GF-D8 (cell line): ENCODE data around the gene CD164L2.

Experiments used
- DNase-seq: peaks from one replicate; lab custom pipeline; 2025; lab: John Stamatoyannopoulos, UW

CD164L2 gene

GRCh38 chr1:27405074-27405473 lies 21.9 kb upstream of the CD164L2 start:
- DNase-seq: no peak

GRCh38 chr1:27403931-27404330 lies 20.8 kb upstream of the CD164L2 start:
- DNase-seq: no peak

- peak; percentile 78 for DNase-seq
Observed at GRCh38 chr1:27403065-27403726, 20.1 kb upstream of the CD164L2 start.

- DNase-seq: peak; percentile 69
Observed at GRCh38 chr1:27402349-27402754, 19.2 kb upstream of the CD164L2 start.

- no peak for DNase-seq
Observed at GRCh38 chr1:27400963-27401341, 17.8 kb upstream of the CD164L2 start.

GRCh38 chr1:27400082-27400962 lies 17.2 kb upstream of the CD164L2 start:
- DNase-seq: no peak

GRCh38 chr1:27399251-27400025 lies 16.3 kb upstream of the CD164L2 start:
- DNase-seq: no peak

- no peak for DNase-seq
Observed at GRCh38 chr1:27398405-27399149, 15.4 kb upstream of the CD164L2 start.

- DNase-seq: no peak
Observed at GRCh38 chr1:27397749-27398148, 14.6 kb upstream of the CD164L2 start.

GRCh38 chr1:27397110-27397509 lies 14.0 kb upstream of the CD164L2 start:
- no peak for DNase-seq

- peak; percentile 34 for DNase-seq
Observed at GRCh38 chr1:27395441-27396195, 12.5 kb upstream of the CD164L2 start.

- DNase-seq: no peak
Observed at GRCh38 chr1:27394925-27395324, 11.8 kb upstream of the CD164L2 start.

- DNase-seq: no peak
Observed at GRCh38 chr1:27394282-27394658, 11.1 kb upstream of the CD164L2 start.

- DNase-seq: no peak
Observed at GRCh38 chr1:27393641-27394281, 10.6 kb upstream of the CD164L2 start.

- DNase-seq: no peak
Observed at GRCh38 chr1:27392778-27393635, 9.9 kb upstream of the CD164L2 start.

GRCh38 chr1:27392096-27392777 lies 9.1 kb upstream of the CD164L2 start, which contains the start of gene GPR3:
Gene GPR3, plus strand, starts transcription at chr1:27392622. Its CDS starts 1,177 bp downstream, at chr1:27393799.
- peak; percentile 53 for DNase-seq

GRCh38 chr1:27391511-27392095 lies 8.5 kb upstream of the CD164L2 start:
- DNase-seq: no peak

GRCh38 chr1:27388337-27389005 lies 5.3 kb upstream of the CD164L2 start:
- no peak for DNase-seq
